ENCODE measurements around the gene MZB1. TPM values are rescaled to one million over a fixed set of nuclear protein-coding genes. Genes with fewer than 3 reads are reported as not detected.

Gene MZB1
- total and polyA plus RNA-seq, 2 of the 13 experiments (the other 11 are each of a cell fraction or from before 2014, with no cell fraction given): 0.31 to 0.40 TPM

DNA sequence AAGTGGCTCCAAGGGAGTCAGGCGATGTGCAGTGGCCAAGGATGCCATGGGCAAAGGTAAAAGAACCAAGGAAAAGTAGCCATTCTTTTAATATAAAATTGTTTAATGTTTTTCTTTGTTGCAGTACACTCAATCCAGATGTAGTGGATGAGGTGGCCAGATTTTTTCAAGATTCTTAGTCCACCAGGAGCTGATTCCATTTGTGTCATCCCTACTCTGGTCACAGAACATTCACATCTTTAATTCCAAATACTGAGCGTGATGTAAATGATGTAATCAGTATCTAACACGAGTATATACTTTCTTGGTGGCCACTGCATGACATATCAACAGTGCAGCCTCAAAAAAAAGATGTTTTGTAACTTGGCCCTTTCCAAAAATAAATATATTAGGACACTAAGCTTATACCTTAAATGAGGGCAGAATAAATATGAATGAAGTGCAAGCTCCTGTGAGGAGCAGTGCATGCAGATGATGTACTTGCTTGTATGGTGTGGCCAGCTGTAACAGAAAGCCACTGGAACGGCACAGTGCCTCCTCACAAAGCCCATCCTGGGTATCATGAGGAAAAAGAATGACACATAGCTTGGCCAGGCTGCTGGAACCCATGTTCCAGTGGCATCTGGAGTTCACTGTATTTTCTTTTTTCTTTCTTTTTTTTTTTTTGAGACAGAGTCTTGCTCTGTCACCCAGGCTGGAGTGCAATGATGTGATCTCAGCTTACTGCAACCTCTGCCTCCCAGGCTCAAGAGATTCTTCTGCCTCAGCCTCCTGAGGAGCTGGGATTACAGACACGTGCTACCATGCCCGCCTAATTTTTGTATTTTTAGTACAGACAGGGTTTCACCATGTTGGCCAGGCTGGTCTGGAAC is 20.6 kb upstream of the MZB1 start:
- Histone ChIP-seq H3K4me1 (ENCODE audit: insufficient read depth, low read length) (peaks cover 35% of the 10 kb centered on the region), H3K4me3 (replicated peaks in 1 of 3; ENCODE audit: insufficient read depth in 1 of 3, low read depth in 2 of 3, low read length in 3 of 3) (no peak overlapping the region), H3K9ac (ENCODE audit: insufficient read depth, low read depth, low read length) (no peak overlapping the region), H4K20me1 (ENCODE audit: insufficient read depth, low read length) (no peaks in the 10 kb centered on the region), H3K4me2 (ENCODE audit: low read depth, low read length) (no peak overlapping the region), H3K36me3 (replicated peaks in 1 of 2; ENCODE audit: control insufficient read depth in 1 of 2, insufficient read depth in 2 of 2, low read length in 2 of 2) (no peaks in the 10 kb centered on the region), H3K27ac (ENCODE audit: extremely low read length, insufficient read depth, low read length) (no peak overlapping the region), H3K79me2 (ENCODE audit: insufficient read depth, low read length) (no peaks in the 10 kb centered on the region), H3K27me3 (ENCODE audit: control insufficient read depth in 1 of 2, insufficient read depth in 2 of 2, low read length in 2 of 2) (no peaks in the 10 kb centered on the region), H3K9me3 (ENCODE audit: low read length) (no peaks in the 10 kb centered on the region), H2AFZ (ENCODE audit: low read length) (no peak overlapping the region)
- no TSS peak for BruUV-seq (replicated peaks)
- FAIRE-seq (no peak), DNase-seq (ENCODE audit: low spot score) (no peak), ATAC-seq (no peak)
- in situ Hi-C loops (cut with HindIII; ENCODE audit: extremely low pct_ligation_motif_present, low pct_unique_long_range_greater_than_20kb): no loop called here
- intact Hi-C loops (cut with micrococcal nuclease; ENCODE audit: unreplicated experiment): no loop called here
- ChIA-PET POLR2A (interaction anchor here (0.7 to 0.9 kb wide), 2 partner anchors 8 to 93 kb away, joined by 3 read pairs; no protein-coding TSS in a partner anchor), CTCF (ENCODE audit: low intra/inter-chr PET ratio, low total read pairs) (no interaction called here)
- WGBS (ENCODE audit: low lambda C conversion rate): 57% methylated on average over 6 of the region's 6 CpGs
- TF ChIP-seq ZNF350 (CRISPR knock-in tag; IDR thresholded peaks at IDR 0.05; ENCODE audit: borderline replicate concordance, low read depth): no peak
- TF ChIP-seq, protein P1, sequence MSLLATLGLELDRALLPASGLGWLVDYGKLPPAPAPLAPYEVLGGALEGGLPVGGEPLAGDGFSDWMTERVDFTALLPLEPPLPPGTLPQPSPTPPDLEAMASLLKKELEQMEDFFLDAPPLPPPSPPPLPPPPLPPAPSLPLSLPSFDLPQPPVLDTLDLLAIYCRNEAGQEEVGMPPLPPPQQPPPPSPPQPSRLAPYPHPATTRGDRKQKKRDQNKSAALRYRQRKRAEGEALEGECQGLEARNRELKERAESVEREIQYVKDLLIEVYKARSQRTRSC (CRISPR knock-in tag; IDR thresholded peaks at IDR 0.05; ENCODE audit: low read depth): no peak
- TF ChIP-seq ZNF30 (CRISPR knock-in tag; IDR thresholded peaks at IDR 0.05): no peak
- TF ChIP-seq, protein P2, sequence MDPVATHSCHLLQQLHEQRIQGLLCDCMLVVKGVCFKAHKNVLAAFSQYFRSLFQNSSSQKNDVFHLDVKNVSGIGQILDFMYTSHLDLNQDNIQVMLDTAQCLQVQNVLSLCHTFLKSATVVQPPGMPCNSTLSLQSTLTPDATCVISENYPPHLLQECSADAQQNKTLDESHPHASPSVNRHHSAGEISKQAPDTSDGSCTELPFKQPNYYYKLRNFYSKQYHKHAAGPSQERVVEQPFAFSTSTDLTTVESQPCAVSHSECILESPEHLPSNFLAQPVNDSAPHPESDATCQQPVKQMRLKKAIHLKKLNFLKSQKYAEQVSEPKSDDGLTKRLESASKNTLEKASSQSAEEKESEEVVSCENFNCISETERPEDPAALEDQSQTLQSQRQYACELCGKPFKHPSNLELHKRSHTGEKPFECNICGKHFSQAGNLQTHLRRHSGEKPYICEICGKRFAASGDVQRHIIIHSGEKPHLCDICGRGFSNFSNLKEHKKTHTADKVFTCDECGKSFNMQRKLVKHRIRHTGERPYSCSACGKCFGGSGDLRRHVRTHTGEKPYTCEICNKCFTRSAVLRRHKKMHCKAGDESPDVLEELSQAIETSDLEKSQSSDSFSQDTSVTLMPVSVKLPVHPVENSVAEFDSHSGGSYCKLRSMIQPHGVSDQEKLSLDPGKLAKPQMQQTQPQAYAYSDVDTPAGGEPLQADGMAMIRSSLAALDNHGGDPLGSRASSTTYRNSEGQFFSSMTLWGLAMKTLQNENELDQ (CRISPR knock-in tag; IDR thresholded peaks at IDR 0.05; ENCODE audit: borderline replicate concordance): no peak
- TF ChIP-seq KAT7 (CRISPR knock-in tag; IDR thresholded peaks at IDR 0.05; ENCODE audit: borderline replicate concordance): no peak
- TF ChIP-seq ZNF234 (CRISPR knock-in tag; conservative IDR thresholded peaks at IDR 0.05): no peak
- no peak for TF ChIP-seq HNRNPL (IDR thresholded peaks at IDR 0.05; ENCODE audit: low read depth, low read length)
- no peak for TF ChIP-seq ZSCAN20 (CRISPR knock-in tag; IDR thresholded peaks at IDR 0.05; ENCODE audit: borderline replicate concordance)
- TF ChIP-seq, protein P3, sequence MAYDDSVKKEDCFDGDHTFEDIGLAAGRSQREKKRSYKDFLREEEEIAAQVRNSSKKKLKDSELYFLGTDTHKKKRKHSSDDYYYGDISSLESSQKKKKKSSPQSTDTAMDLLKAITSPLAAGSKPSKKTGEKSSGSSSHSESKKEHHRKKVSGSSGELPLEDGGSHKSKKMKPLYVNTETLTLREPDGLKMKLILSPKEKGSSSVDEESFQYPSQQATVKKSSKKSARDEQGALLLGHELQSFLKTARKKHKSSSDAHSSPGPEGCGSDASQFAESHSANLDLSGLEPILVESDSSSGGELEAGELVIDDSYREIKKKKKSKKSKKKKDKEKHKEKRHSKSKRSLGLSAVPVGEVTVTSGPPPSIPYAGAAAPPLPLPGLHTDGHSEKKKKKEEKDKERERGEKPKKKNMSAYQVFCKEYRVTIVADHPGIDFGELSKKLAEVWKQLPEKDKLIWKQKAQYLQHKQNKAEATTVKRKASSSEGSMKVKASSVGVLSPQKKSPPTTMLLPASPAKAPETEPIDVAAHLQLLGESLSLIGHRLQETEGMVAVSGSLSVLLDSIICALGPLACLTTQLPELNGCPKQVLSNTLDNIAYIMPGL (CRISPR knock-in tag; IDR thresholded peaks at IDR 0.05; ENCODE audit: borderline replicate concordance in 1 of 2, low read depth in 1 of 2): no peak
- no peak for TF ChIP-seq ELF4 (CRISPR knock-in tag; IDR thresholded peaks at IDR 0.05; ENCODE audit: borderline replicate concordance)
- no peak for TF ChIP-seq ZNF34 (CRISPR knock-in tag; IDR thresholded peaks at IDR 0.05; ENCODE audit: borderline replicate concordance)
- TF ChIP-seq, protein P4, sequence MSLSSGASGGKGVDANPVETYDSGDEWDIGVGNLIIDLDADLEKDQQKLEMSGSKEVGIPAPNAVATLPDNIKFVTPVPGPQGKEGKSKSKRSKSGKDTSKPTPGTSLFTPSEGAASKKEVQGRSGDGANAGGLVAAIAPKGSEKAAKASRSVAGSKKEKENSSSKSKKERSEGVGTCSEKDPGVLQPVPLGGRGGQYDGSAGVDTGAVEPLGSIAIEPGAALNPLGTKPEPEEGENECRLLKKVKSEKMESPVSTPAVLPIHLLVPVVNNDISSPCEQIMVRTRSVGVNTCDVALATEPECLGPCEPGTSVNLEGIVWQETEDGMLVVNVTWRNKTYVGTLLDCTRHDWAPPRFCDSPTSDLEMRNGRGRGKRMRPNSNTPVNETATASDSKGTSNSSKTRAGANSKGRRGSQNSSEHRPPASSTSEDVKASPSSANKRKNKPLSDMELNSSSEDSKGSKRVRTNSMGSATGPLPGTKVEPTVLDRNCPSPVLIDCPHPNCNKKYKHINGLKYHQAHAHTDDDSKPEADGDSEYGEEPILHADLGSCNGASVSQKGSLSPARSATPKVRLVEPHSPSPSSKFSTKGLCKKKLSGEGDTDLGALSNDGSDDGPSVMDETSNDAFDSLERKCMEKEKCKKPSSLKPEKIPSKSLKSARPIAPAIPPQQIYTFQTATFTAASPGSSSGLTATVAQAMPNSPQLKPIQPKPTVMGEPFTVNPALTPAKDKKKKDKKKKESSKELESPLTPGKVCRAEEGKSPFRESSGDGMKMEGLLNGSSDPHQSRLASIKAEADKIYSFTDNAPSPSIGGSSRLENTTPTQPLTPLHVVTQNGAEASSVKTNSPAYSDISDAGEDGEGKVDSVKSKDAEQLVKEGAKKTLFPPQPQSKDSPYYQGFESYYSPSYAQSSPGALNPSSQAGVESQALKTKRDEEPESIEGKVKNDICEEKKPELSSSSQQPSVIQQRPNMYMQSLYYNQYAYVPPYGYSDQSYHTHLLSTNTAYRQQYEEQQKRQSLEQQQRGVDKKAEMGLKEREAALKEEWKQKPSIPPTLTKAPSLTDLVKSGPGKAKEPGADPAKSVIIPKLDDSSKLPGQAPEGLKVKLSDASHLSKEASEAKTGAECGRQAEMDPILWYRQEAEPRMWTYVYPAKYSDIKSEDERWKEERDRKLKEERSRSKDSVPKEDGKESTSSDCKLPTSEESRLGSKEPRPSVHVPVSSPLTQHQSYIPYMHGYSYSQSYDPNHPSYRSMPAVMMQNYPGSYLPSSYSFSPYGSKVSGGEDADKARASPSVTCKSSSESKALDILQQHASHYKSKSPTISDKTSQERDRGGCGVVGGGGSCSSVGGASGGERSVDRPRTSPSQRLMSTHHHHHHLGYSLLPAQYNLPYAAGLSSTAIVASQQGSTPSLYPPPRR (CRISPR knock-in tag; IDR thresholded peaks at IDR 0.05; ENCODE audit: borderline replicate concordance): no peak
